SH-SY5Y (cell line): ENCODE data around the gene TNFAIP3.

Source experiments
- GATA2 ChIP-seq: IDR thresholded peaks from 2 replicates; pipeline ENCODE4 v1.6.1; 2011; ENCODE audit warnings: mild to moderate bottlenecking, low read depth, low read length
- GATA3 ChIP-seq: IDR thresholded peaks from 2 replicates; pipeline ENCODE4 v1.6.1; 2011; ENCODE audit warnings: low read depth, mild to moderate bottlenecking, low read length, moderate library complexity

TNFAIP3 gene

DNA sequence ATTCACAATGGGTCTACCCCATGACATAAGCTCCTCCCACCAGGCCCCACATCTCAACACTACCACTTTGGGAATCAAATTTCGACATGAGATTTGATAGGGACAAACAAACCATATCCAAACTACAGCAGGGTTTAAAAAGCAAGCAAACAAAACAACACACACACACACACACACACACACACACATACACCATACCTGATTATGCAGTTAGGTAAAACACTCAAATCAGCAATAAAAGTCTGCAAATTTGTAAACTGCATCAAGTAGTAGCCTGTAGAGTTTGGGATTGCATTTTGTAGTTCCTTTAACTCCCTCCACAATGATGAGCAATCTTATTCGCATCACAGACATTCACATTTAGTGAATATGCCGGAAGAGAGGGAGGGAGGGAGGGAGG is 32.6 kb upstream of the TNFAIP3 start:
- no peak for TF ChIP-seq GATA2
- TF ChIP-seq GATA3 = no peak

DNA sequence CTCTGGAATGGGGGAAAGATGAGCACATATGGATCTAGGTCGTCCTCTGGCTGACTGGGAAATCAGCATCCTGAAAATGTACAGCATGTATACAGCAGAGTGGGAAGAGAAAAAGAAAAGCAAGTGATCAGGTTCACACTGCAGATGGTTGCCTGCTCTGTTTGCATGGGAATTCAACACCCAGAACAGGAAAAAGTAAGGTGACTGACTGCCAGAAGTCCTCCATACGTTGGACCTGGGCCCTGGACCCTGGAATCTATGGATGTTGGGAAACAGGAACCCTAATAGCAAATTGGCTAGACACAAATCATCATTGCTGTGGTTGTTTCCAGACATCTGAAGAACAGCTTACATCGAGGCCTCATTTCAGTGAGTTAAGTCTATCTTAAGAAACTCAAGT is 30.3 kb upstream of the TNFAIP3 start:
- TF ChIP-seq GATA2 = no peak
- TF ChIP-seq GATA3 = no peak

DNA sequence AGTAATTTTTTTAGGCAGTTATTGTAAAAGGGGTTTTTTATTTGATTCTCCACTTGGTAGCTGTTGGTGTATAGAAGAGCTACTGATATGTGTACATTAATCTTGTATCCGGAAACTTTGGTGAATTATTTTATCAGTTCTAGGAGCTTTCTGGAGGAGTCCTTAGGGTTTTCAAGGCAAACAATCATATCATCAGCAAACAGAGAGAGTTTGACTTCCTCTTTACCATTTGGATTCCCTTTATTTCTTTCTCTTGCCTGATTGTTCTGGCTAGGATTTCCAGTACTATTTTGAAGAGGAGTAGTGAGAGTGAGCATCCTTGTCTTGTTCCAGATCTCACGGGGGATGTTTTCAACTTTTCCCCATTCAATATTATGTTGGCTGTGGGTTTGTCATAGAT is 28.0 kb upstream of the TNFAIP3 start:
- TF ChIP-seq GATA2 (no peak), GATA3 (no peak)

DNA sequence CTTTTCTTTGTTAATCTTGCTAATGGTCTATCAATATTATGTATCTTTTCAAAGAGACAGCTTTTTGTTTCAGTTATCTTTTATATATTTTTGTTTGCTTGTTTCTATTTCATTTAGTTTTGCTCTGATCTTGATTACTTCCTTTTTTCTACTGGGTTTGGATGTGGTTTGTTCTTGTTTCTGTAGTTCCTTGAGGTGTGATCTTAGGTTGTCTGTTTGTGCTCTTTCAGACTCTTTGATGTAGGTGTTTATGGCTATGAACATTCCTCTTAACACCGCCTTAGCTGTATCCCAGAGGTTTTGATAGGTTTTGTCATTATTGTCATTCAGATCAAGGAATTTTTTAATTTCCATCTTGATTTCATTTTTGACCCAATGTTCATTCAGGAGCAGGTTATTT is 26.8 kb upstream of the TNFAIP3 start:
- no peak for TF ChIP-seq GATA2
- TF ChIP-seq GATA3 = no peak

DNA sequence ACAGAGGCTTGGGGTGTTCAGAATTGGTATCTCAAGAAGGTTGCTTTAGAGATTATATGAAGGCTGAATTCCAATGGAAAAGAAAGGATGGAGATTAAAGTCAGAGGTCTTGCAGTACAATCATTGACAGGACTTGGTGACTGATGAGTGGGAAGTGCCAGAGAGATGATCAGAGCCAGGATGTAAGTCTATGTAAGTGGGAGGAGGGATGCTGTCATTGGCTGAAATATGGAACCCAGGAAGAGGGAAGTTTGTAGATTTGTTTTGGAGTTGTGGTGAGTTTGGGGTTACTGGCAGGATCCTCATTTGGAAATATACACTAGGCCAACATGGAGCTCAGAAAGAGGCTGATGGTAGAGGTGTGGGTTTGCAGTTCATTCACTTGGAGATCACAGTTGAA is 23.8 kb upstream of the TNFAIP3 start:
- TF ChIP-seq GATA3 = no peak
- TF ChIP-seq GATA2 = no peak

DNA sequence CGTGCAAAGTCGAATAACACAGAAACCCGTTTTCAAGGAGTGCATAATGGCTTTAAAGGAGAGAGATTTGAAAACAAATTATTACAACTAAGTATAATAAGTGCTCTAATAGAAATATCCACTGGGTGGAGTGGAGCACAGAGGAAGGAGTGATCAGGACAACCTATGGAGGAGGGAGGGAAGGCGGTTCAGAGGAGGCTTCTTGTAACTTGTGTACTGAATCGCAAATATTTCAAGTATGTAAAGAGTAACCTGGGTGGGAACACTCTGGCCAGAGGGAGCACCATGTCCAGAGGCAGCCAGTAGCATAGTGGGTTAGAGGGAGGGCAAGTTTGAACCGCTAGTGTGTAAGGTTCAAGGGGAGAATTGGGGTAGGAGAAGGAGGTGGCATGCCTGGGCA is 21.6 kb upstream of the TNFAIP3 start:
- no peak for TF ChIP-seq GATA2
- no peak for TF ChIP-seq GATA3

DNA sequence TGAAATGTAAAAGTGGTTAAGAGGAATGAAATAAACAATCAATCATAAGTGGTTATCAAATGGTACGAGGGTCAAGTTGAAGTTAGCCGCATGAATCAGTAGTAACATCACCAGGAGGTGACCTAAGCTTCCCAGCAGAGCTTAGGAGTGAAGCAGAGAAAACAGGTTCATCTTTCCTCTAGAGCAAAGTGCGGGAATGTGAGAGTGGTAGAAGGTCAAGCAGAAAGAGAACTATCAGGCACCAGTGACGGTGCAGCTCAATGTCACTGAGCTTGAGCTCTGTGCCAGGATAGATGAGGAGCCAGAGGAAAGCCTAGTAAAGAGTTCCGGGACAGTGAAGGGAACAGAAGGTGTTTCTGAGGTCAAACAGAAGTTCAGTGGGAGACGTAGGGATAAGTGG is 20.8 kb upstream of the TNFAIP3 start:
- TF ChIP-seq GATA3 (no peak), GATA2 (no peak)

DNA sequence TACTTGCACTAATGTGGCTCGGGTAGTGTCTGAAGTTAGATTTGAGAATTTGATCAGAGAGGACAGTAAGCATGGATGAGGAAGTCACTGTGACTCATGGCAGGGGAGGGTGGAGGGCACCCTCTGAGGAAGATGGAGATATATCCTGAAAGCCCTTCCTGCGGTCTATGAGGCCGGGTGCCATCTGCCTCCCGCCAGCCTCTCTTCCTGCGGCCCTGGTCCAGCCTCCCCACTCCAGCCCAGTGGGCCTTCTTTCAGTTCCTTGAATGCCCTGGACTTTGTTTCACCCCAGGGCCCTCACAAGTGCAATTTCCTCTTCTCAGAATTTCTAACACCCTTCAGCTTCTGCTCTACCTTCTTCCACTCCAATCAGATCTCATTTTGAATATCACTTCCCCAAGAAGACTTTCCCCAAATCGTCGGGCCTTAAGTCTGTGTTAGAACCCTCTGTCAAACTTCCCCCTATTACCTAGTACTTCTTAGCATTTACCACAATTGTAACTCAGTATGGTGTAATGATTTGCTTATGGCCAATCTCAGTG is 20.2 kb upstream of the TNFAIP3 start:
- TF ChIP-seq GATA2 (no peak), GATA3 (no peak)

DNA sequence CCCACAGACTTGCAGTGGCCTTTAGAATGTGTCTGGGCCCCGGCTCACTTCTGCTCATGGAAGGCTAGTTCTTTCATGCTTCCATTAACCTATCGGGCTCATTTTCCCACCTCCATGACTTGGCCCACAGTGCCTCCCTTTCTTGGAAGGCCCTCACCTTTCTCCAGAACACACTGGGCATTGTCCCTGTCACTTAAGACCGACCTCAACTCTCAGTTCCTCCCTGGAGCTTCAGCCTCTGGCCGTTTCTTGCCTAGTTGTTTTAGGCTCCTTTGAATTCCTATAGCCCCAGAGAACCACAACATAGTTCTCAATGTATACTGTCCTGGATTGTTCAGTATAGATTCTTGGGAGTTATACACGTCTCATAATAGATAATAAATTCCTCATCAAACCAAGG is 19.3 kb upstream of the TNFAIP3 start:
- TF ChIP-seq GATA2 (no peak), GATA3 (no peak)

DNA sequence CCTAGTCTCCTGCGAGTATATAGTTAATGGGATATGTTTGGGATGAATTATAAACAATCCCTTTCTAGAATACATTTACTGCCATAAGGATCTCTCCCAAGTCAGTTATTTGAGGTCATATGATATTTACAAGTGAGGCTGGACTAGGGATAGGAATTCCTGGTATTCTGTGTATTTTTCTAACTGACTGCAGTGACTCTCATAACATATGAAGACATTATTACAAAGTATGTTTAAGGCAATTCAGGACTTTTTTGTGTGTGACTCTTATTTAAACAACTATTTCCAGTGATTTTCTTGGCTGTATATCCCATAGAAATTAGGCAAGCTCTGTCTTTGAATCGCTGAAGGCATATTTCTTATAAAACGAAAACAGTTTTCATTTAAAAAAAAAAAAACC is 18.4 kb upstream of the TNFAIP3 start:
- TF ChIP-seq GATA3 (no peak), GATA2 (no peak)

DNA sequence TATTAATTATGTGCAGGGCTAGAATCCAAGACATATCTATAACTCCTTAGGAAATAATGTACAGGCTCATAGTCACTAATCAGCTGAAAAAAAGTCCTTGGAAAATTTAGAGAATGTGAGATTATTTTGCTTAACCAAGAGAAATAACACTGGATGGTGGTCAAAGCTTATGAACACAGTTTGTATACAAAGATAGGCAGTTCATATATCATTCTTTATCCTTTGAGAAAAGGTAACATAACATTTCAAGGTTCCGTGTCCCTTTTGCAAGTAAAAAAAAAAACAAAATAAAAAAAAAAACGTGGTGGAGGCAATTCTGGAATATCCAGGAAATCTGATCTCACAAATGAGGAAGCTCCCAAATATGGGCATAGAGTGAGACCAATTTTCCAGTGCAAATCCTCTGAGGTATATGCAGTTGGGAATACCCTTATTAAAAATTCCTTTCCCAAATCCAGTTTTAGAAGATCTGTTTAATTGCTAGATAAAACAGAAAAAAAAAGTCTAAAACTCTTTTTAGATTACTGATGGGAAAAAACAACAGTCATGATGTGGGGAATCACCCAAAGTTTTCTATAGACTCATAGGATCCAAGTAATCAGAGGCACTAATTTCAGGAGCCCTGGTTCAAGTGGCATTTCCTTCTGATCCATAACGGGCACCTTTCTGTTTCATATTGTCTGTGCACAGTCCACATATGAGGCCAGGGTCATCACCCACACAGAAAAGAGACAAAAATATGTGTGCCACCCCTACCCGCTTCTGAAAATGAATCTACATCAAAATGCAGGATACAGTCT is 17.7 kb upstream of the TNFAIP3 start:
- TF ChIP-seq GATA2 (no peak), GATA3 (no peak)

DNA sequence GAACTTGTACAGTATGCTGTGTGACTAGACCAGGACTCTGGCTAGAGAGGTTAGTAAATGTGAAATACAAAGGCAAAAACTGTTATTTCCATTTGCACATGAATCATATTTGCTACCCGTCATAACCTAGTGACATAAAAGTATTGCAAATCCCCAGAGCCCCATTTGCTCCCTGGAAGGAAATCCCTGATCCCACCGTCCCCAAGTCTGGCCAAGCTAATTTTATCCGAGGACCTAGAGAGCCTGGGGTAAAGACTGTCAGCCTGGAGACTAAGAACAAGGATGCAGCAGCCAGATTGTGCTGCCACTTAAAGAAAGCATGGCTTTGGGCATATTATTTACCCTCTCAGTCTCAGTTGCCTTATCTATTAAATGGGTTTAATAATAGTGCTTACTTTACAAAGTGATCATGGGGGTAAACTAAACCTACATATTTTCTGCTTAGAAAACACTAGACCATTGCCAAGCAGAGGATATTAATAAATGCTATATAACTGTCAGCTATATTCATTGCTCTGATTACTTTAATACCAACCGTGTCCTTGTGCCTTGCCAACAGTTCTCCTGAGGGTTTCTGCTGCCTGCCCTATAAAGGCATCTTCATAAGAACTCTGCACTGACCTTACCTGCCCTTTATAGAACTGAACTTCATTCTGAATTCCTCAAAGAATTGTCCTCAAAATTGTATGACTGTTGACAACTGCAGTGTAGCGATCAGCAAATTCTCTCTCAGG is 16.9 kb upstream of the TNFAIP3 start:
- TF ChIP-seq GATA3 = no peak
- no peak for TF ChIP-seq GATA2

DNA sequence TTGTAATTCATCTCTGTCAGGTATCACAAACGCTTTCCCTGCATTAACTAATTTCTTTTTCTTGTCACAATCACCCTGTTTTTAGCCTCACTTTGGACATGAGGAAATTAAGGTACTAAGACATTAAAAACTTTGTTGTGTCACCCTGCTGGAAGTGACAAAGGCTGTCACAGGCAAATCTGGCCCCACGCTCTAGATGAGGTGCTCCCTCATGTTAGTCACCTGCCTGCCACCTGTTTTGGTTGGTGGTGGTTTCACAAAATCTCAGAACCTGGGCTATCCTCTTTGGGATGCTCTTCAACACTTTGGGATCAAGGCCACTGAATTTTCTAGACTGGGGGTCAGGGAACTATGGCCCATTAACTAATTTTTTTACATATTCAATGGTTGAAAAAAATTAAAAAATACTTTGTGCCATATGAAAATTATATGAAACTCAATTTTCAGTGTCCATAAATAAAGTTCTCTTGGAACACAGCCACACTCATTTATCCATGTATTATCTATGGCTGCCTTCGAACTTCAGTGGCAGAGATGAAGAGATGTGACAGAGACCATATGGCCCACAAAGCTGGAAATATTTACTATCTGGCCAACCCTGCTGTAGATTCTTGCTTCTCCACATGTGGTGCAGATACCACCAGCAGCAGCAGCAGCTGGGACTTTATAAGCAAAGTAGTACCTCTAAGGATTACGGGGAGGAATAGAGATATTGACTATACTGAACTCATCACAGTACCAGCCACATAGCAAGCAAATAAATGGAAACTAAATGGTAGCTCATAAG is 16.1 kb upstream of the TNFAIP3 start:
- TF ChIP-seq GATA2 = no peak
- no peak for TF ChIP-seq GATA3

DNA sequence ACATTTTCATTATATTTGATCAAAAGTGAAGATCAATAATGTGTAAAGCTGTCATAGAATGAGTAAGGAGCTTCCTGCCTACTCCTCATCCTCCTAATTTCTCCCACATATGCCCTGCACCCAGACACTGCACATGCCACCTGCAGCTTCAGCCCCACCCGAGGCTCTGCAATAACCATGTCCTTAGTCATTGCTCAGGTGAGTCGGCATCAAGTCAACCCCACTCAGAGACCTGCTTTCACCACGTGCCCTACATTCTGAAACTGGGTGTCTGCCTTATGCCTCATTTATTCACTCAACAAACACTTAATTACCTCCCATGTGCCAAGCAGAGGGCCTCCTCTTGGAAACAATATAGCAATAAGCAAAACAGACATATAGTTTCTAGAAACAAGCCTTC is 15.4 kb upstream of the TNFAIP3 start:
- TF ChIP-seq GATA3 (no peak), GATA2 (no peak)

DNA sequence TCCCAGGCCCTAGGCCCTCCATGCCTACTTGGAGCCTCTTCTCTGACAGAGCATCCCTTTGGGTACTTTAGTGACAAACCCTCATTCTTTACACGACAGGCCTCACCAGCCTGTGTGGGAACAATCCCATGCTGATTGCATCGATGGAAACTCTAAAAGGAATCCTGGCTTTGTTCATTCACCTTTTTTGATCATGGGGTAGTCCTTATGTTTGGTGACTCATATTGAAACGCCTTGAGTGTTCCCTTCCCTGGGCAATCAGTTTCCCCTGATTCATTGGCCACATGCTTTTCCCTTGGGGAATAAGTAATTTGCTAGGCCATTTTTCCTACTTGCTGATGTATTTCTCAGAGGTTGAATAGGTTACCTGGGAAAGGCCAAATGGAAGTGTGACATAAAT is 14.7 kb upstream of the TNFAIP3 start:
- TF ChIP-seq GATA2 (no peak), GATA3 (no peak)
